ENCODE data around the gene CDIP1.
A peak's percentile ranks its signal among the peaks of the same experiment; 100 is the strongest.

CDIP1 gene

DNA sequence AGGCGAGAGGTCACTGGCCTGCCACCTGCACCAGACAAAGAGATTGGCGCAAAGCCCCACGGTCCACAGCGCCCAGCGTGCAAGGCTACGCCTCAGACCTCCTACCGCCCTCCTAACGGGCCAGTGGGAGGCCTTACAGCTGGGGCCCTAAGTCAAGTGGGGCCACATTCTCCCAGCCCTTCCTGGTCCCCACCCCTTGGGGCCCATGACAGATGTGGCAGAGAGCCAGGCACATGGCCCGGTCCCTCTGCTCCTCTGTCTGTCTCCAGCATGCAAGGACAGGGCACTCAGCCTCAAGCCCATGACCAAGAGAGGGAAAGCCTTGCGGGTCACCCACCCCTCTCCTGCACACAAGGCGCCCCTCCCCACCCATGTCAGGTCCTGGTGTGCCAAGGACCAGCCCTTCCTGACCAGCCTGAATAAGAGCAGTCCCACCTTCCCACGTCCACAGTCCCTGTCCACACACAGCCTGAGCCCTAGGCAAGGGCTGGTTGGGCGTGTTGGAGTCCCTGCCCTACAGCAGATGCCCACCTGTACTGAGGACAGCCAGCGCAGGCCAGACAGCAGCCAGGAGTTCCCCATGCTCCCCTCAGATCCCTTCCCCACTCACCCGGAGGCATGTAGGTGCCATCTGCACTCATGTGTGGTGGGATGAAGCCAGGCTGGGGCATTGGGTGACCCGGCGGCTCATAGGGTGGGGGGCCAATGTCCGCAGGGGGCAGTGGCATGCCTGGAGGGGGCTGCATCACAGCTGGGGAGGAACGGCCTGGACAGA is 25.3 kb downstream of the CDIP1 start:
- DNase-seq: no peak

DNA sequence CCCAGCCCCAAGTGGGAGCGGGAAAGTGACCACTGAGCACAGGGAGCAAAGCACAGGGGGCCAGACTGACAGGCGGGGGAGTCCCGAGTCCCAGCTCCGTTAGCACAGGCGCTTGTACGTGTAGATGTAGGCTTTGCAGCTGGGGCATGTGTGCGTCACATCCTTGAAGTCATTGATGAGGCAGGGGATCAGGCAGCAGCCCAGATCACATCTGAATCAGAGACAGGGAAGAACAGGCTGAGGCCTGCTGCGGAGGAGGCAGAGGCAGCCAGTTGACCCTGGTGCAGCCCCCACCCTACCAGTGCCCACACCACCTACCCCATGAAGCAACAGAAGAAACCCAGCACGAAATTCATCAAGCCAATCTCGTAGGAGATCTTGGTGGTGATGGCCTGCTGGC is 26.1 kb downstream of the CDIP1 start:
- no peak for DNase-seq

DNA sequence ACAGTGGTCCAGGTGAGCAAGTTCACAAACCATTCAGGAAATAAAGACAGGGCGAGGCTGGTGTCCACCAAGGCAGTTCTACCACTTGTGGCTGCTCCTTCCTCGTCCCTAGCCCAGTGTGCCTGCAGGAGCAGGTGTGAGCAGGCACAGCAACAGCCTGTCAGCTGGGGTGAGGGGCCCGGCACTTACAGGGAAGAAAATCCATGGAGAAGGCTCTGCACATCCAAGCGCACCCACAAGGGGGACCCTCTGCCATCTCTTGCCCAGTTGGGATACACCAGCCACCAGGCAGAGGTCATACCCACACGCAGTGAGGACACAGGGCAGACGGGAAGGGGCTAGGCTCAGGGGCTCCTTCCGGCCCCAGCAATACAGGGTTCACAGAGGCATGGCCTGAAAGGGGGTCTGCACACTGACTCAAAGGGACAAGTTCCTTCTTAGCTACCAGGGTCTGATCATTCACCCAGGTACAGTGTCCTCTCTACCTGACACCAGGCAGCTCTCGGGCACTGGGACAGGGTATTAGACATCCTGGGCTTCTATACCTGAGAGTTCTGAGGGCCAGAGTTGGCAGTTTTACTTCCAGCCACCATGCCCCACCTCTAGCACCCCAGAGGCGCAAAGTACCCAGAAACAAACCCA is 27.0 kb downstream of the CDIP1 start:
- no peak for DNase-seq

DNA sequence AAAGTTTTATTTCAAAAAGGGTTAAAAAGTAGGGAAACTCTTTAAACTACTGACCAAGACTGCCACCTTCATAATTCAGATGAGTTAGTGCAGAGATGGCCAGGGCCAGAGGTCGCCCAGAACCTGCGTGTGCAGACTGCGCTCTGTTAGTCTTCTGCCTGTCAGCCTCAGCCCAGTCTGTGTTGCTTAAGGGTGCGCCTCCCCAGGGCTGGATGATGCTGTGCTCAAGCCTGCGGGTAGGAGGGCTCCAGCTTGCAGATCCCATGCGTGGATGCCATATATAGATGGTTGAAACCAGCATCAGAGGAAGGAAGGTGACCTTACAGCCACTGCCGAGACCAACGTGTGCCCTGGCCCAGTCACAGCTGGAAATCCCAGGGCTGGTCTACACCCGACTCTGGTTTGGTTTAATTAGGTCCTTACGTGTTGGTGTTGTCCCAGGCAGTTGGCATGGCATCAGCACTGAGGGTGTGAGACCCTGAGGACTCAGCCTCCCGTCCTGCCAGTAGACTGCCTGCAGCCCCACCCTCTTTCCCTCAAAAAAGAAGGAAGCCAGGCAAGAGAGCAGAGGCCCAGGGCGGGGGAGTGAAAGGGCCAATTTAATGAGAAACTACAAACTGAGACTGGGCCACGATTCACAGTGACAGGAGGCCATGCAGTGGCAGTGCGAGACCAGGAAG is 27.7 kb downstream of the CDIP1 start:
- DNase-seq: no peak

DNA sequence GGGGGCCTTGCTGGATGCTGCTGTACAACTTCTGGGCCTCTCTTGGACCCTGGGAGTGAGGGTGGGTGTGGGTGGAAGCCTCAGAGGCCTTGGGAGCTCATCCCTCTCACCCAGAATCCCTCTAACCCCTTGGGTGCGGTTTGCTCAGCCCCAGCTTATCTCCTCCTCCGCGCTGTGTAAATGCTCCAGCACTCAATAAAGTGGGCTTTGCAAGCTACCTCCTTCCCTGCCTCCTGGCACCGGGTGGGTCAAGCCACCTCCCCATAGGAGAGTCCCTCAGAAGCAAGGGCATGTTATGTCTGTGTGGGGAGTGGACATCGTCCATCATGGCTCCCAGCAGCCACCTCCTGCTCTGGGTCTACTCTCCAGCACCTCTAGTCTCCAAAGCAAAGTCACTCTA is 28.4 kb downstream of the CDIP1 start:
- DNase-seq: no peak

DNA sequence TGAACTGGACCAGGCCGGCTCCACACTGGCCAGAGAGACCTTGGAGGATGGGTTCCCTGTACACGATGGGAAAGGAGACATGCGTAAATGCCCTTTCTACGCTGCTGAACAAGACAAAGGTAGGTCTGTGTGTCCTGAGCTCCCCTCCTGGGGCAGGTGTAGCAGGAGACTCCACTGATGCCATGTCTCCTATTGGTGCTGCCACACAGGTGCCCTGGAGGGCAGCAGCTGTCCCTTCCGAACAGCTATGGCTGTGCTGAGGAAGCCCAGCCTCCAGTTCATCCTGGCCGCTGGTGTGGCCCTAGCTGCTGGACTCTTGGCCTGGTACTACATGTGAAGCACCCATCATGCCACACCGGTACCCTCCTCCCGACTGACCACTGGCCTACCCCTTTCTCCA is 29.2 kb downstream of the CDIP1 start:
- DNase-seq: no peak

DNA sequence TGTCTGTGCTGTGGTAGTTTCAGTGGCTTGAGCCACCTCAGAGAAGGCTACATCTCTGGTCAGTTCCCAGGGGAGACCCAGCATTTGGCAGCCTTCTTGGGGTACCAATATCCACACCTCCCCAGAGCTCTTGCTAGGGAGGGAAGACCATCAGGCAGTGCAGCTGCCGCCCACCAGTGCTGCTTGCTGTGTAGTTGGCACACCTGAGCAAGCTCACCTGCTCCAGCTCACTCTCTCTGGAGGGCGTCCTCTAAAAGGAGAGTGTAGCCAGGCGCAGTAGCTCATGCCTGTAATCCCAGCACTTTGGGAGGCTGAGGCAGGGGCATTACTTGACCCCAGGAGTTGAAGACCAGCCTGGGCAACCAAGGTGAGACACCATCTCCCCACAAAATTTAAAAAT is 29.8 kb downstream of the CDIP1 start:
- DNase-seq: no peak

DNA sequence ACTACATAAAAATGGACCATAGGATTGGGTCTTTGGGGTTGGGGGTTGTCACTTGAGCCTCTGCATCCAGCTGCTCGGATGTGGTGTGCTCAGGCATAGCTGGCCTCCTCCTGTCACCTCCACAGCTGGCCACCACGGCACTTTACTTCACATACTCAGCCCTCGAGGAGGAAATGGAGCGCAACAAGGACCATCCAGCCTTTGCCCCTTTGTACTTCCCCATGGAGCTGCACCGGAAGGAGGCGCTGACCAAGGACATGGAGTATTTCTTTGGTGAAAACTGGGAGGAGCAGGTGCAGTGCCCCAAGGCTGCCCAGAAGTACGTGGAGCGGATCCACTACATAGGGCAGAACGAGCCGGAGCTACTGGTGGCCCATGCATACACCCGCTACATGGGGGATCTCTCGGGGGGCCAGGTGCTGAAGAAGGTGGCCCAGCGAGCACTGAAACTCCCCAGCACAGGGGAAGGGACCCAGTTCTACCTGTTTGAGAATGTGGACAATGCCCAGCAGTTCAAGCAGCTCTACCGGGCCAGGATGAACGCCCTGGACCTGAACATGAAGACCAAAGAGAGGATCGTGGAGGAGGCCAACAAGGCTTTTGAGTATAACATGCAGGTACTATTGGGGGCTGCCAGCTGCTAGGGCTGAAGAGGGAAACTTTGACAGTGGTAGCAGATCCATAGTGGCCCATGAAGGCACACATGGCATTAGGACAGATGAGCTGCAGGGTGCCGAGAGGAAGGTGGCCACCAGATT is 30.8 kb downstream of the CDIP1 start:
- no peak for DNase-seq

DNA sequence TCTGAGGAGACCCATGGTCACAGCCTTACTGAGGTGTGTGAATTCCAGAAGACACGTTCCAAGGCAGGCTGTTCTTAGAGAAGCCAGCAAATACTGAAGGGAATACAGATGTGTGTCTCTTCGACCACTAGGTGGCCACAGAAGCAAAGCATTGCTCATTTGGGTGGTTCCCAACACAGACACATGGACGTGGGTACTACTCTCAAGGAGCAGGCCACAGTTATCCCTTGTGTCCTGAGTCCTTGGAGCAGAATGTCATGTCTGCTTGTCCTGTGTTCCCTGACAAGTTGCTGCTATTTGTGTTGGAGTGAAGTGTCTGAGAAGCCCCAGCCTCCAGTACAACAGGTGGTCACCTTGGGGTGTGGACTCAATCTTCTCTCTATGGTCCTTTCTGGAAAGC is 32.1 kb downstream of the CDIP1 start:
- peak in 1 of 2 donors; percentile 50 for DNase-seq

DNA sequence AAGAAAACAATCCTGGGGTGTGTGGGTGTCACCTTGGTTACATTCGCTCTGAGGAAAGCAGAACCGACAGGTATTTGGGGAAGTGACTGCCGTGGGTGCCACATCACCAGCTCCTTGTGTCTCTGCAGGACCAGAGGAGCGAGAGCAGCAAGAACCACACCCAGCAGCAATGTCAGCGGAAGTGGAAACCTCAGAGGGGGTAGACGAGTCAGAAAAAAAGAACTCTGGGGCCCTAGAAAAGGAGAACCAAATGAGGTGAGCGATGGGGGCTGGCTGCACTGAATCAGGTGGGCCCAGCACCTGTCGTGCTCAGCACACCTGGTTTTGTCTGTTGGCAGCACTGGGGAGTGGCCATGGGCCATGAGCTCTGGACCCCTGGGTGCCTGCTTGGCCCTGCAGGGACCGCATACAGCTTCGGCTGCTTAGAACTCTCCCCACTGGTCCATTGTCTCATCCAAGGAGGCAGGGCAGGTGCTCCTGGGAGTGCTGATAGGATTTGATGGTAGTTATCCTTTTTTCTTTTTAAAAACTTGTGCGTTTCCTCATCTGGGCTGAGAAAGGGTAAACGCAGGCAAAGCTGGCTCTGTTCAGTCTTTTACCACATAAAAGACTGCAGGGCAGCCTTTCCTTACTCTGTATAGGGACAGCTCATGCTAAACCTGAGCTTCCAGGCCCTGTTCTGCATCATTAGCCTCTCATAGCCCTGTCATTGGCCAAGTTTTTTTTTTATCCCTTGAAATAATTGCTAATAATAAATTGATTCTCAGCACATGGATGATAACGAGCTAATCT is 33.0 kb downstream of the CDIP1 start:
- DNase-seq: peak; percentile 19 to 37

DNA sequence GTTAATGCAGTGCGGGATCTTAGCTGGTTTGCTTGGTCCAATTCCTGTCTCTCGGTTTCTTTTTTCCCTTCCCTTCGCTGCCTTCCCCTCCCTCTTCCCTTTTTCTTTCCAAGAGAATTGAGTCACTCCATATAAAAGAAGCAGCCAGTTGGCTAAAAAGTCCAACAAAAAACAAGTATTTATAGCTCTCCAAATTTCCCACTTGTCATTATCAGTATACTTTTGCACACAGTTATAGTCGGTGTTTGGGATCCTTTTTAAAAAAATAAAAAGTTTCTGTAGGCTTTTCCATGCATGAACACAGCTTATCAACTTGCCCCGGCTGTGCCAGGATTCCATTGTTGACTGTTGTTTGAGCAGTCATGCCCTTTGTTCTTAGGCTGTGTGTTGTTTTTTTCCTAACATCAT is 37.5 kb downstream of the CDIP1 start:
- no peak for DNase-seq

DNA sequence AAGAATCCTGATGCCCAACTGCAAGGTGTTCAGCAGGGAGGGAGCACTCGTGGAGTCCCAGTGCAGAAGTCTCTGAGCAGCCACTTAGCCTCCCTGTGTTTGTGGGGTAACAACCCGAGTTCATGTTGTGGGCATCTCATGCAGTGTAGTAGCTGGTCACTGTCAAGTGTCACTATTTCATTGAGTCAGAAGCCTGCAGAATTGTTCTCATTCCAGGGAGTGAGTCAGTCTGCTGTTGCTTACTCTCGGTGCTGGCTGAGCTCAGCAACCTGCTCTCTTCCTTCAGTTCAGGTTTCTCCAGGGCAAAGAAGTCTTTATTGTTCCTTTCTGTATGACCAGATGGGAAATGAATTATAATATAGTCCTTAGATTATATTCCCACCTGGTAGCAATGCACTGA is 38.3 kb downstream of the CDIP1 start:
- DNase-seq: no peak

DNA sequence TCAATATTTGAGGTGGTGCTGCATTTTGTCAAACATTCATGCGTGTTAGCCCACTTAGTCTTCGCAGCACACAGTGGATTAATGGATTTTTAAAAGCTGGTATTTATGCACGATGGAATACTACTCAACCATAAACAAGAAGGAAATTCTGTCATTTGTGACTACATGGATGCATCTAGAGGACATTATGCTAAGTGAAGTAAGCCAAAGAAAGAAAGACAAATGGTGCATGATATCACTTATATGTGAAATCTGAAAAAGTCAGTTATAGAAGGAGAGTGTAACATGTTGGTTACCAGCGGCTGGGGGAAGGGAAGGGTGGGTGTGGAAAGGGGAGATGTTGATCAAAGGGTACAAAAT is 39.4 kb downstream of the CDIP1 start:
- DNase-seq: no peak

DNA sequence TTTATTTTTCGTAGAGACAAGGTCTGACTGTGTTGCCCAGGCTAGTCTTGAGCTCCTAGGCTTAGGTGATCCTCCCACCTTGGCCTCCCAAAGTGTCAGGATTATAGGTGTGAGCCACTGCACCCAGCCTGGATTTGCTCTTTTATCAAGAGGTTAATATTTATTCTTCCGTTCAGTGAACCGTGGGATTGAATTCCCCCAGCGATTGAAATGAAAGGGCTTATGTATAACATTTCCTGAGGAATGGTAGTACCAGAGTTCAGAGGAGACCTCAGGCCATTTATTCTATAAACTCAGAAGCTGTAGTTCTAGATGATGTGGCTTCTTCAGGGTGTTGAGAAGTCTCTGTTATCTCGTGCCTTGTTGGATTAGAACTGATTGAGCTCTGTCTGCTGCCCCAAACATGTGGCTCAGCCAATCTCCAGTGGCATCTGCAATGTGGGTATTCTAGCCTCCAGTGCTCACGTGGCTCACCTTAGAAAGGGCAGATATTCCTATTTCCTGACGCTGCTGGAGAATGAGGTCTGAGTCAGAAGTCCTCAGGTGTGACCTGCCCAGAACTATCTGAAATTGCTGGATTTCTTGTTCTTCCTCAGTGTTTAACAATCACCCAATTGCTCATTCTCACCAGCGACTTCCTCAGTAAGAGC is 39.9 kb downstream of the CDIP1 start:
- no peak for DNase-seq

DNA sequence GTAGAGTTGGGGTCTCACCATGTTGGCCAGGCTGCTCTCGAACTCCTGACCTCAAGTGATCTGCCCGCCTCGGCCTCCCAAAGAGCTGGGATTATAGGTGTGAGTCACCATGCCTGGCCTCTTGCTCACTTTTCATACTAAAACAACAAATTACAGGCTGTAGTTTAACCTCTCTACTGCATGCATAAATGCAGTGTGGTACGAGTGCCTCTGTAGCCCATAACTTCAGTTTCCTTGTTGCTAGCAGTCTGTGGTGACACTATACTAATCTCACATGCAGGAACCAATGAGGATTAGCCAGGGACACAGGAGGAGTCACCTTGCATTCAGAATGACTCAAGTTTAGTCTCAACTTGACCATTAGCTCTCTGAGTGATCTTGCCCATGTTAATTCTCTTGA is 42.3 kb downstream of the CDIP1 start:
- DNase-seq: no peak

DNA sequence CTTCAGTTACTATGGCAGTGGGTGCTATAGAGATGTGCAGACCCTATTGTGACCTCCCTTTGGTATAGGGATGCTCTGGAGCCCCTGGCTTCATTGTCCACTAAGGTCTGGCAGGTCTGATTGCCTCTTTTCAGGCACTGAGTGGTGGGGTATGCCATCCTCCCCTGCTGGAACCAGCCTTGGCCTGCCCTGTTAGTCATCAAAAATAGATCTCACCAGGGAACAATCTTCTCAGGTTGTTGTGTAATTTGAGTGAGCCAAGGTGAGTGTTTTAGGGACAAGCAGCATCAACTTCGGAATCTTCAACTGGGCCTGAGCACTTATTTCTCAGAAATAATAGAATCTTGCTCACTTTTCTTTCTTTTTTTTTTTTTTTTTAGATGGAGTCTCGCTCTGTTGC is 42.8 kb downstream of the CDIP1 start:
- DNase-seq: no peak

DNA sequence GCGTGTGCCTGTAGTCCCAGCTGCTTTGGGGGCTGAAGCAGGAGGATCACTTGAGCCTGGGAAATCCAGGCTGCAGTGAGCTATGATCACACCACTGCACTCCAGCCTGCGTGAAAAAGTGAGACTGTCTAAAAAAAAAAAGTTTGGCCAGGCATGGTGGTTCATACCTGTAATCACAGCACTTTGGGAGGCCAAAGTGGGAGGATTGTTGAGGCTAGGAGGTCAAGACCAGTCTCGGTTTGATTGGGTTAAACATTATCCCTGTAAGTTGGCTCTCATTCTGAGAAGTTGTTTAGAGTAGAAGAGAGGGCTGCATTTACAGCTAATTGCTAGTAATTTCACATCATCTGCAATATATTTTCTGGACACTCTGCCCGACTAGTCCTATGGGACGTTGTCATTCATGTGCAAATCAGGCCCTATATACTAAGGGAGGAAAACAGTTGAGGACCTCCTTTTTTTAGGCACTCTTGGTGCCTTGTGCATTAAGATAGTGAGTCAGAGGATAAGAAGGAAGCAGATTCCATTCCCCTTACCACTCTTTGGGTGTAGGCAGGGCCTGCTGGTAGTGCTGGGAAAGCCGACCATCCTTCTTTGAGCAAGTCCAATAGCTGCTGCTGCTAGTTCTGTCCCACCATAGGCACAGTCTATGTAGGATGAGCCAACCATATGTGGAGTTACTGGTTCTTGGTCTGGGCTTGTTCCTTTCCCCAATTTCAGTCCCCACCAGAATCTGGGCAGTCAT is 43.7 kb downstream of the CDIP1 start:
- no peak for DNase-seq

DNA sequence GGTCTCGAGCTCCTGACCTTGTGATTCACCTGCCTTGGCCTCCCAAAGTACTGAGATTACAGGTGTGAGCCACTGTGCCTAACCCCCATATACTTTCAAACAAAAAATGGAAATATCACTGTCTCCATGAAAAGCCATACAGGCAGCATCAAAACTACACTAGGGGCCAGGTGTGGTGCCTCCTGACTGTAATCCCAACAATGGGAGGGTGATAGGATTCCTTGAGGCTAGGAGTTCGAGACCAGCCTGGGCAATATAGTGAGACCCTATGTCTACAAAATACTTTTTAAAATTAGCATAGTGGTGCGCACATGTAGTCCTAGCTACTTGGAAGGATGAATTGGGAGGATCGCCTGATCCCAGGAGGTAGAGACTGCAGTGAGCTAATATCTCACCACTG is 46.7 kb downstream of the CDIP1 start:
- DNase-seq: no peak

DNA sequence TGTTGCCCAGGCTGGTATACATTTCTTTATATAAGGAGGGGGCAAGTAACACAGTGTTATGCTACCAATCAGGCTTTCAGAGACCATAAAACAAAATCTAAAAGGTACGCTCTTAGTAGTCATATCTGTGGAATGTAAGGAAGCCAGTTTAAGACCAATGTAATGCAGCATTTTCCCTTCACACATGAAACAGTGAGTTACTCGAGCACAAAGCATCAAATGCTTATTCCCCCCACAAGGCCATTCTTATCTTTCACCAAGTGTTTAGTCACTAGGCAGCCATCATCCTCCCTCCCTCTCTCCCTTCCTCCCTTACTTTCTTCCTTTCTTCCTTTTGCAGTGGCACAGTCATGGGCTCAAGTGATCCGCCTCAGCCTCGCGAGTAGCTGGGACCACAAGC is 49.5 kb downstream of the CDIP1 start:
- DNase-seq: no peak

DNA sequence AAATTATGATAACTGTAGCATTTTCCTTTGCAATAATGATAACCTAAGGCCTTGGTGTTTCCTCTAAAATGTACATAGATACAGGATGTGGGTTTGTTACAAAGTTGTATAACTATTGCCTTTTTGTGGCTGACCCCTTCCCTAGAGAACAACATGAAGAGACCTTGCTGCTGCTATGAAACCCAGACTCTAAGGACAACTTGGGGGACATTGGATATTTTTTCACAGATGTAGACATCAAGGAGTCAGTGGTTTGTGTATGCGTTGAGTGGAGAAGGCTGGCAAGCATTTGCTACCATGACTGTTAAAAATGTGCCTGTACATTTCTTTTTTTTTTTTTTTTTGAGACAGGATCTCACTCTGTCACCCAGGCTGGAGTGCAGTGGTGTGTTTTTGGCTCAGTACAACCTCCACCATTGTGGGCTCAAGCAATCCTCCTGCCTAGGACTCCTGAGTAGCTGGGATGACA is 50.0 kb downstream of the CDIP1 start:
- no peak for DNase-seq

DNA sequence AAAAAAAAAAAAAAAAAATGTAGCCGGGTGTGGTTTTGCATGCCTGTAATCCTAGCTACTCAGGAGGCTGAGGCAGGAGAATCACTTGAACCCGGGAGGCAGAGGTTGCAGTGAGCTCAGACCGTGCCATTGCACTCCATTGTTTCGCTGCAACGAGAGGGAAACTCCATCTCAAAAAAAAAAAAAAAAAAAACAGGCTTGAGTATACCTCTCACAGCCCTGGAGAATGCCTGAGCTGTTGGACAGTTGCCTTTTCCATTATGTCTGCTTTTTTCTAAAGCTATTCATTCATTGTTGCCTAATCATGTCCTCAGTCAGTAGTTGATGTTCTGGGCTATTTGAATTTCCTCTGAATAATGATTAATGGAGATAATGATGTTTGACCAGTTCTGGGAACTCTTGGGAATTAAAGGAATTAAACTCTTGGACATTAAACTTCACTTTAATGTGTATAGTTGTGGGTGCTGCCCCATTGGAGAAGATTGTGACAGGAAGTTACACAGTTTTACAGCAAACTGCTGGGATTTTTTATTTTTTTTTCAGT is 50.5 kb downstream of the CDIP1 start:
- DNase-seq: no peak

All from bone marrow (tissue), 2 donors.